GM23338 (cell line): ENCODE results near the gene DMTF1.

Source experiments
- CREB1 ChIP-seq: fragments of 250-450 bp; sonication (Bioruptor Pico); IDR thresholded peaks from 2 replicates; pipeline ENCODE4 v1.5.0; 2020; ENCODE audit warnings: low read depth, mild to moderate bottlenecking, moderate library complexity
- CTCF ChIP-seq, 2 experiments: fragments of 200-600 bp in 1 of 2; sonication (generic) in 1 of 2; conservative IDR thresholded peaks; 2 replicates each; pipeline versions ENCODE4 v1.5.1 to v1.6.1; 2016 to 2017; ENCODE audit warnings: antibody characterized with exemption in 2 of 2, low read depth in 2 of 2, mild to moderate bottlenecking in 2 of 2, moderate library complexity in 1 of 2
- ETS1 ChIP-seq: IDR thresholded peaks from 2 replicates; pipeline ENCODE4 v1.6.1; 2016; ENCODE audit warnings: antibody characterized with exemption
- EZH2 ChIP-seq: fragments of 200-600 bp; sonication (generic); IDR thresholded peaks from one replicate; pipeline ENCODE4 v1.8.0; 2017; ENCODE audit warnings: antibody characterized with exemption, mild to moderate bottlenecking, low read depth; ENCODE audit not compliant: unreplicated experiment
- JUNB ChIP-seq: IDR thresholded peaks from one replicate; pipeline ENCODE4 v1.6.1; 2016; ENCODE audit warnings: antibody characterized with exemption; ENCODE audit not compliant: unreplicated experiment
- POLR2AphosphoS5 ChIP-seq: IDR thresholded peaks from 2 replicates; pipeline ENCODE4 v1.6.1; 2016; ENCODE audit warnings: antibody characterized with exemption, low read depth
- REST ChIP-seq: IDR thresholded peaks from one replicate; pipeline ENCODE4 v1.6.1; 2018; ENCODE audit warnings: antibody characterized with exemption; ENCODE audit not compliant: unreplicated experiment

DNA sequence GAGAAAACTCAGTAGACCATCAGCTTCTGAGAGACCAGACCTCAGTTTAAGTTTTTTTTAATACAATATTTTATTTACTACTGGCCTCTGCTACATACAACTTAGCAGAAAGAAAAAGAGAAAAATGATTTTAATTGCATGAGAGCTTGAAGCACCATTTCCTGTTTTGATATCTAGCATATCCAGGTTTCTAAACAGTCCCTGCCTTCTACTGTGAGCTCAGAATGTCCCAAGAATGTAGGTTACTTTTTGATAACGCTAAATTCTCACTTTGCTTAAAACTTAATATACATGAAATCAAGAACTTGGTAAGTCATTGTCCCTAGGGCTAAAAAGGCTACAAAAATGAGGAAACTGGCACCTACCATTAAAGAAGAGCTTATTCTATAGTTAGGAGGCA lies 60.2 kb downstream of the DMTF1 start:
- TF ChIP-seq CTCF (conservative IDR thresholded peaks at IDR 0.05; ENCODE audit: low read depth in 2 of 2) (no peak), POLR2AphosphoS5 (no peak), JUNB (no peak), ETS1 (no peak), EZH2 (no peak), CREB1 (CRISPR knock-in tag) (no peak), REST (no peak)
